ENCODE results near the gene SLC12A8. TPM values are rescaled to one million over a fixed set of nuclear protein-coding genes. Genes with fewer than 3 reads are reported as not detected.

Gene SLC12A8
- total RNA-seq, 2 experiments from 2014 or later = 0.36 to 0.38 TPM

GRCh38 chr3:125177746-125178145 lies 34.8 kb downstream of the SLC12A8 start:
- no peak for DNase-seq
- Histone ChIP-seq H3K4me1 (ENCODE audit: insufficient read depth, low read length) (no peaks in the 10 kb centered on the region), H3K27me3 (ENCODE audit: control insufficient read depth in 1 of 2, insufficient read depth in 2 of 2, low read length in 2 of 2) (no peaks in the 10 kb centered on the region), H3K9me3 (ENCODE audit: control insufficient read depth in 1 of 2, insufficient read depth in 1 of 2, low read length in 2 of 2) (no peaks in the 10 kb centered on the region), H3K4me3 (ENCODE audit: low read length) (no peak overlapping the region), H3K27ac (ENCODE audit: low read depth in 1 of 2, low read length in 2 of 2) (no peak overlapping the region), H3K36me3 (ENCODE audit: insufficient read depth, low read length) (no peaks in the 10 kb centered on the region)
- peaks cover 2% of the 10 kb centered on the region for H3K9me3 Mint-ChIP-seq
- H3K4me3 Mint-ChIP-seq = no peak overlapping the region
- no peaks in the 10 kb centered on the region for H3K36me3 Mint-ChIP-seq (ENCODE audit: low read depth)
- no peaks in the 10 kb centered on the region for H3K27me3 Mint-ChIP-seq
- intact Hi-C loops (cut with DNase I, micrococcal nuclease) = no loop called here
- no peak for ATAC-seq (ENCODE audit: poor library complexity)
- POLR2A ChIA-PET = no interaction called here
- CTCF ChIA-PET = no interaction called here
- H3K27ac Mint-ChIP-seq = no peak overlapping the region
- TF ChIP-seq, protein P1, sequence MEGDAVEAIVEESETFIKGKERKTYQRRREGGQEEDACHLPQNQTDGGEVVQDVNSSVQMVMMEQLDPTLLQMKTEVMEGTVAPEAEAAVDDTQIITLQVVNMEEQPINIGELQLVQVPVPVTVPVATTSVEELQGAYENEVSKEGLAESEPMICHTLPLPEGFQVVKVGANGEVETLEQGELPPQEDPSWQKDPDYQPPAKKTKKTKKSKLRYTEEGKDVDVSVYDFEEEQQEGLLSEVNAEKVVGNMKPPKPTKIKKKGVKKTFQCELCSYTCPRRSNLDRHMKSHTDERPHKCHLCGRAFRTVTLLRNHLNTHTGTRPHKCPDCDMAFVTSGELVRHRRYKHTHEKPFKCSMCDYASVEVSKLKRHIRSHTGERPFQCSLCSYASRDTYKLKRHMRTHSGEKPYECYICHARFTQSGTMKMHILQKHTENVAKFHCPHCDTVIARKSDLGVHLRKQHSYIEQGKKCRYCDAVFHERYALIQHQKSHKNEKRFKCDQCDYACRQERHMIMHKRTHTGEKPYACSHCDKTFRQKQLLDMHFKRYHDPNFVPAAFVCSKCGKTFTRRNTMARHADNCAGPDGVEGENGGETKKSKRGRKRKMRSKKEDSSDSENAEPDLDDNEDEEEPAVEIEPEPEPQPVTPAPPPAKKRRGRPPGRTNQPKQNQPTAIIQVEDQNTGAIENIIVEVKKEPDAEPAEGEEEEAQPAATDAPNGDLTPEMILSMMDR (IDR thresholded peaks at IDR 0.05) = no peak
- H3K4me1 Mint-ChIP-seq (ENCODE audit: low read depth) = no peaks in the 10 kb centered on the region

GRCh38 chr3:125175295-125176078 lies 37.1 kb downstream of the SLC12A8 start:
- Mint-ChIP-seq H3K4me3 (no peak overlapping the region), H3K4me1 (ENCODE audit: low read depth) (no peaks in the 10 kb centered on the region), H3K36me3 (ENCODE audit: low read depth) (no peaks in the 10 kb centered on the region), H3K27me3 (no peaks in the 10 kb centered on the region), H3K27ac (no peak overlapping the region), H3K9me3 (peaks cover 2% of the 10 kb centered on the region)
- DNase-seq (no peak), ATAC-seq (ENCODE audit: poor library complexity) (no peak)
- no peaks in the 10 kb centered on the region for H3K36me3 ChIP-seq (ENCODE audit: insufficient read depth, low read length)
- H3K27ac ChIP-seq (ENCODE audit: low read depth in 1 of 2, low read length in 2 of 2) = no peak overlapping the region
- TF ChIP-seq, protein P1 (IDR thresholded peaks at IDR 0.05) = no peak
- POLR2A ChIA-PET = no interaction called here
- no peaks in the 10 kb centered on the region for H3K4me1 ChIP-seq (ENCODE audit: insufficient read depth, low read length)
- no peaks in the 10 kb centered on the region for H3K9me3 ChIP-seq (ENCODE audit: control insufficient read depth in 1 of 2, insufficient read depth in 1 of 2, low read length in 2 of 2)
- H3K27me3 ChIP-seq (ENCODE audit: control insufficient read depth in 1 of 2, insufficient read depth in 2 of 2, low read length in 2 of 2) = no peaks in the 10 kb centered on the region
- CTCF ChIA-PET = no interaction called here
- intact Hi-C loops (cut with DNase I, micrococcal nuclease) = no loop called here
- H3K4me3 ChIP-seq (ENCODE audit: low read length) = no peak overlapping the region

- CTCF ChIA-PET = no interaction called here
- no peak overlapping the region for H3K27ac Mint-ChIP-seq
- Histone ChIP-seq H3K36me3 (ENCODE audit: insufficient read depth, low read length) (no peaks in the 10 kb centered on the region), H3K27ac (ENCODE audit: low read depth in 1 of 2, low read length in 2 of 2) (no peak overlapping the region), H3K9me3 (ENCODE audit: control insufficient read depth in 1 of 2, insufficient read depth in 1 of 2, low read length in 2 of 2) (no peaks in the 10 kb centered on the region), H3K4me3 (ENCODE audit: low read length) (no peak overlapping the region), H3K27me3 (ENCODE audit: control insufficient read depth in 1 of 2, insufficient read depth in 2 of 2, low read length in 2 of 2) (no peaks in the 10 kb centered on the region), H3K4me1 (ENCODE audit: insufficient read depth, low read length) (no peaks in the 10 kb centered on the region)
- no peak for DNase-seq
- no peak overlapping the region for H3K4me3 Mint-ChIP-seq
- intact Hi-C loops (cut with DNase I, micrococcal nuclease) = no loop called here
- no peaks in the 10 kb centered on the region for H3K4me1 Mint-ChIP-seq (ENCODE audit: low read depth)
- H3K9me3 Mint-ChIP-seq = peaks cover 2% of the 10 kb centered on the region
- no peaks in the 10 kb centered on the region for H3K27me3 Mint-ChIP-seq
- POLR2A ChIA-PET = no interaction called here
- TF ChIP-seq, protein P1 (IDR thresholded peaks at IDR 0.05) = no peak
- no peaks in the 10 kb centered on the region for H3K36me3 Mint-ChIP-seq (ENCODE audit: low read depth)
- no peak for ATAC-seq (ENCODE audit: poor library complexity)
Measured at GRCh38 chr3:125172346-125172745, 40.2 kb downstream of the SLC12A8 start.

All from CD4-positive, alpha-beta T cell (primary cell).